Testis (tissue), 2 donors: ENCODE results near the gene CNGA3.

Source experiments
- POLR2A ChIP-seq: fragments of 450-650 bp; IDR thresholded peaks from one replicate; pipeline ENCODE4 v1.6.1; 2017; ENCODE audit warnings: antibody characterized with exemption, mild to moderate bottlenecking, moderate library complexity
- TF ChIP-seq, protein P1 (sequence below), 3 experiments: fragments of 450-650 bp in 2 of 3; fragments of 200-600 bp in 1 of 3; sonication (generic) in 1 of 3; IDR thresholded peaks; one replicate each; pipeline ENCODE4 v1.5.1; 2016 to 2019; ENCODE audit warnings: antibody characterized with exemption in 3 of 3, mild to moderate bottlenecking in 2 of 3, moderate library complexity in 1 of 3

- TF ChIP-seq, protein P1, sequence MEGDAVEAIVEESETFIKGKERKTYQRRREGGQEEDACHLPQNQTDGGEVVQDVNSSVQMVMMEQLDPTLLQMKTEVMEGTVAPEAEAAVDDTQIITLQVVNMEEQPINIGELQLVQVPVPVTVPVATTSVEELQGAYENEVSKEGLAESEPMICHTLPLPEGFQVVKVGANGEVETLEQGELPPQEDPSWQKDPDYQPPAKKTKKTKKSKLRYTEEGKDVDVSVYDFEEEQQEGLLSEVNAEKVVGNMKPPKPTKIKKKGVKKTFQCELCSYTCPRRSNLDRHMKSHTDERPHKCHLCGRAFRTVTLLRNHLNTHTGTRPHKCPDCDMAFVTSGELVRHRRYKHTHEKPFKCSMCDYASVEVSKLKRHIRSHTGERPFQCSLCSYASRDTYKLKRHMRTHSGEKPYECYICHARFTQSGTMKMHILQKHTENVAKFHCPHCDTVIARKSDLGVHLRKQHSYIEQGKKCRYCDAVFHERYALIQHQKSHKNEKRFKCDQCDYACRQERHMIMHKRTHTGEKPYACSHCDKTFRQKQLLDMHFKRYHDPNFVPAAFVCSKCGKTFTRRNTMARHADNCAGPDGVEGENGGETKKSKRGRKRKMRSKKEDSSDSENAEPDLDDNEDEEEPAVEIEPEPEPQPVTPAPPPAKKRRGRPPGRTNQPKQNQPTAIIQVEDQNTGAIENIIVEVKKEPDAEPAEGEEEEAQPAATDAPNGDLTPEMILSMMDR (IDR thresholded peaks at IDR 0.05): no peak
- no peak for TF ChIP-seq POLR2A
Observed at GRCh38 chr2:98390571-98391476, 44.6 kb downstream of the CNGA3 start.
